Heart left ventricle (tissue), 16 donors: ENCODE data around the gene CYYR1. TPM values are rescaled to one million over a fixed set of nuclear protein-coding genes. Genes with fewer than 3 reads are reported as not detected.

Experiments
- ATAC-seq, 4 donors: fragments of 200-7000 bp; cut with Tn5 transposase; one replicate each; pipeline ENCODE4 v1.9.1; 2020 to 2022; ENCODE audit warnings: moderate library complexity in 4 of 4, mild to moderate bottlenecking in 3 of 4, moderate number of reproducible peaks in 1 of 4
- DNase-seq, 5 donors: peaks; one replicate each; pipeline ENCODE4 v3.0.0-alpha.2; 2020
- H3K27ac ChIP-seq, 12 donors: fragments of 200-600 bp; sonication (generic) in 4 of 12; one replicate each; pipeline versions ENCODE4 v1.5.0 to v1.8.0; 2016 to 2022; ENCODE audit warnings: mild to moderate bottlenecking in 2 of 12
- H3K27me3 ChIP-seq, 9 donors: fragments of 200-600 bp; sonication (generic) in 2 of 9; one replicate each; pipeline versions ENCODE4 v1.5.1 to v1.8.0; 2016 to 2022; ENCODE audit warnings: mild to moderate bottlenecking in 3 of 9
- H3K36me3 ChIP-seq, 9 donors: fragments of 200-600 bp; sonication (generic) in 2 of 9; one replicate each; pipeline versions ENCODE4 v1.5.0 to v1.8.0; 2018 to 2022; ENCODE audit warnings: mild to moderate bottlenecking in 2 of 9
- H3K4me1 ChIP-seq, 12 donors: fragments of 200-600 bp; sonication (generic) in 4 of 12; one replicate each; pipeline versions ENCODE4 v1.5.0 to v1.8.0; 2016 to 2022; ENCODE audit warnings: mild to moderate bottlenecking in 3 of 12
- H3K4me3 ChIP-seq, 12 donors: fragments of 200-600 bp; sonication (generic) in 4 of 12; one replicate each; pipeline versions ENCODE4 v1.5.0 to v1.8.0; 2017 to 2022; ENCODE audit warnings: mild to moderate bottlenecking in 9 of 12, moderate library complexity in 4 of 12
- H3K9me3 ChIP-seq, 12 donors: fragments of 200-600 bp; sonication (generic) in 4 of 12; one replicate each; pipeline versions ENCODE4 v1.5.0 to v1.8.0; 2016 to 2022; ENCODE audit warnings: mild to moderate bottlenecking in 1 of 12
- CTCF ChIP-seq, 12 donors: fragments of 200-600 bp; sonication (generic) in 4 of 12; IDR thresholded peaks; one replicate each; pipeline versions ENCODE4 v1.5.0 to v1.8.0; 2018 to 2022; ENCODE audit warnings: antibody characterized with exemption in 12 of 12, mild to moderate bottlenecking in 5 of 12
- POLR2A ChIP-seq, 2 donors: fragments of 450-650 bp; IDR thresholded peaks; one replicate each; pipeline ENCODE4 v1.6.1; 2017; ENCODE audit warnings: antibody characterized with exemption in 2 of 2, mild to moderate bottlenecking in 2 of 2, moderate library complexity in 2 of 2
- WGBS, 4 donors: extraction: QIAGEN DNeasy Blood & Tissue Kit in 2 of 4; methylation state at CpG; one replicate each; pipeline versions ENCODE4 v1.1.5 to v1.1.7; 2013 to 2018; 5-methylcytosine and 5-hydroxymethylcytosine counted together
- intact Hi-C, 10 donors: fragments of 100-400 bp; cut with DNase I; formaldehyde crosslinking; loops; one replicate each; pipeline versions ENCODE4 v1.11.1 to v1.14.2; 2022
- polyA plus RNA-seq, 2 donors: library from polyadenylated mRNA; stranded (reverse); fragments of 200-250 nt; gene quantifications; one replicate each; pipeline ENCODE4 v1.2.3, GENCODE V29; 2013
- total RNA-seq, 9 donors: library from RNA; depleted of rRNA in 2 of 9; stranded (reverse); fragments of >200 nt in 2 of 9; fragmentation: NEBNext Ultra II Directional in 3 of 9; extraction: Animal tissue kit (Norgen Biotek cat#: 25700) in 3 of 9; gene quantifications; one replicate each; pipeline versions ENCODE4 v1.1.0 to v1.2.4, GENCODE V29; 2016 to 2023
- donor health status: ischemic (EF 13 %, LVEDD 7.1; RV severe dilation, severe dysfunction).
- donor health status: healthy with polysubstance abuse.
- donor health status: DM: no; HTN: yes; CAD: no.
- donor health status: DM: no; HTN: no; CAD: no.
- donor health status: ischemic (EF 25% LVEDD 6.9; RV normal size, moderate dysfunction).
- donor health status: ischemic (EF 25% LVEDD 5.7; RV mildly dilated, moderate dysfunction).
- donor health status: healthy.
- donor health status: DM: yes; HTN: yes; CAD: no.
- donor health status: ischemic (EF 35%, LVEDD 5.7; RV mildly dilated, moderate dysfunction).
- donor health status: nonischemic (EF 11% LVEDD 7.7; RV severe dilation, severe dysfunction).
- donor health status: DM: yes; HTN: yes; CAD: no.
- donor health status: PGD.
- donor health status: ischemic (EF 29% LVEDD 5.4; RV normal size, mild dysfunction).
- donor health status: nonischemic (EF 23%, LVEDD 6.1; RV moderate dilation, normal function).

The CYYR1 gene
- total and polyA plus RNA-seq, 11 donors, result 12.1 to 37.6 (median 17.2) TPM

GRCh38 chr21:26528882-26529281, 44.2 kb downstream of the CYYR1 start:
- Histone ChIP-seq H3K4me3 (no peak overlapping the region), H3K27me3 (no peaks in the 10 kb centered on the region), H3K27ac (no peak overlapping the region), H3K4me1 (peaks cover 0 to 5% (median 0%) of the 10 kb centered on the region in 12 donors), H3K36me3 (peaks cover 0 to 9% (median 0%) of the 10 kb centered on the region in 9 donors), H3K9me3 (peaks cover 0 to 3% (median 0%) of the 10 kb centered on the region in 12 donors)
- no peak for TF ChIP-seq CTCF (IDR thresholded peaks at IDR 0.05)
- TF ChIP-seq POLR2A (IDR thresholded peaks at IDR 0.05), result no peak
- intact Hi-C loops, result no loop called here
- no peak for ATAC-seq
- no peak for DNase-seq

- intact Hi-C loops, result no loop called here
- peaks cover 0 to 9% (median 0%) of the 10 kb centered on the region in 12 donors for H3K9me3 ChIP-seq
- ATAC-seq (peak in 1 of 4 donors; percentile 58), DNase-seq (no peak)
- 35 to 44% (median 38%) methylated on average over 7 of the region's 7 CpGs for WGBS, 4 donors
- peaks cover 0 to 6% (median 0%) of the 10 kb centered on the region in 12 donors for H3K4me1 ChIP-seq
- TF ChIP-seq POLR2A (IDR thresholded peaks at IDR 0.05), result no peak
- no peak for TF ChIP-seq CTCF (IDR thresholded peaks at IDR 0.05)
- H3K27me3 ChIP-seq, result no peaks in the 10 kb centered on the region
- no peaks in the 10 kb centered on the region for H3K36me3 ChIP-seq
- no peak overlapping the region for H3K4me3 ChIP-seq
- peak overlapping the region in 6 of 12 donors; percentile 4 to 63 (median 28) for H3K27ac ChIP-seq
These were observed 50.4 kb downstream of the CYYR1 start for GRCh38 chr21:26522704-26523103.

- TF ChIP-seq POLR2A (IDR thresholded peaks at IDR 0.05) (no peak), CTCF (IDR thresholded peaks at IDR 0.05) (no peak)
- DNase-seq, result no peak
- H3K36me3 ChIP-seq, result no peaks in the 10 kb centered on the region
- H3K9me3 ChIP-seq, result peaks cover 0 to 9% (median 0%) of the 10 kb centered on the region in 12 donors
- no peak overlapping the region for H3K4me3 ChIP-seq
- no peaks in the 10 kb centered on the region for H3K27me3 ChIP-seq
- 91 to 97% (median 94%) methylated on average over 1 of the region's 1 CpG for WGBS, 4 donors
- H3K4me1 ChIP-seq, result peaks cover 0 to 6% (median 0%) of the 10 kb centered on the region in 12 donors
- ATAC-seq, result no peak
- no peak overlapping the region for H3K27ac ChIP-seq
- intact Hi-C loops, result no loop called here
These were observed 53.9 kb downstream of the CYYR1 start for GRCh38 chr21:26519142-26519541.

- WGBS, 4 donors, result 61 to 83% (median 79%) methylated on average over 3 of the region's 3 CpGs
- ATAC-seq (no peak), DNase-seq (no peak)
- peaks cover 0 to 6% (median 0%) of the 10 kb centered on the region in 12 donors for H3K4me1 ChIP-seq
- TF ChIP-seq CTCF (IDR thresholded peaks at IDR 0.05) (no peak), POLR2A (IDR thresholded peaks at IDR 0.05) (no peak)
- peaks cover 0 to 7% (median 0%) of the 10 kb centered on the region in 12 donors for H3K9me3 ChIP-seq
- H3K27ac ChIP-seq, result no peak overlapping the region
- H3K27me3 ChIP-seq, result no peaks in the 10 kb centered on the region
- H3K4me3 ChIP-seq, result no peak overlapping the region
- H3K36me3 ChIP-seq, result no peaks in the 10 kb centered on the region
- intact Hi-C loops, result no loop called here
These were observed 57.8 kb downstream of the CYYR1 start for GRCh38 chr21:26515257-26515656.
